NCI-H1105 treated with DMSO at 0.1 percent for 48 hours (cell line): ENCODE measurements around the gene CCL28.
"Not testable (repeated sequence)": the region's sequence is repeated elsewhere in the genome, so short reads cannot be mapped to it uniquely, and the experiment has no call there.

Source experiments
- DNase-seq: peaks from one replicate; lab custom pipeline; 2025; lab: John Stamatoyannopoulos, UW

Gene CCL28, protein sequence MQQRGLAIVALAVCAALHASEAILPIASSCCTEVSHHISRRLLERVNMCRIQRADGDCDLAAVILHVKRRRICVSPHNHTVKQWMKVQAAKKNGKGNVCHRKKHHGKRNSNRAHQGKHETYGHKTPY

DNA sequence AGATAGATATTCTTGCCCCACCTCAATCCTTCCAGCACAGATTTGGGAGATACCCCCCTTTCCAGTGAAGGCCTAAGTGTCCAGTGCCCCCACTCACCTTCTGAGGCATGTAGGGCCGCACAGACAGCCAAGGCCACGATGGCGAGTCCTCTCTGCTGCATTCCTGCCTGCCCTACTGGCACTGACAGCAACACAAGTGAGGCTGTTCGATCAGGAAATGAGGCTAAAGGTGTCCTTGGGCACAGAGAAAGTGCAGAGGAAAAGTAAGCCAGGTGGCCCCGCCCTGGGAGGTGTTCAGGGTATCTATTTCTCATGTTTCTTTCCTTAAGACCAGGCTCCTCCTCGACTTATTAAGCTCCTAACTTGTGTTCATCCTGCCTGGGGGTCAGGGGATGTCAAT is at the start of gene CCL28:
TSS of gene CCL28 (minus strand) at position 236 of the 400 bp plus-strand sequence. CDS start at position 161, 75 bp downstream.
- no peak for DNase-seq

DNA sequence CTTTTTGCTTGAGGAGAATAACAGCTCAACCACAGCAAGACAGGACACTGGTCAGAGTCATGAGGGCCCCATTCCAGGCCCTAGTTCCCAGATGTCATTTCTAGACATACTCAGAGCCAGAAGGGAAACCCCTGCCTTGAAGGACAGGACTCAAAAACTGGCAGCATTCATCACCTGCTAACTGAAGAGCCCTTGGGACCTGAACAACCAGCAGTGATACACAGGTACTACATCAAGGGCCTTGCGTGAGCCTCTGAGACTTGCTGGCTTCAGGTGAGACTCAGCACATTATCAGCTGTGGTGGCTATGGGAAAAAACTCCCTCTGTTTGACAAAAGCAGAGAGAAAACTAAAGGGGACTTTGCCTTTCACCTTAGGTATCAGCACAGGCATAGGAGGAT is 48.9 kb upstream of the CCL28 start:
- DNase-seq = no peak

DNA sequence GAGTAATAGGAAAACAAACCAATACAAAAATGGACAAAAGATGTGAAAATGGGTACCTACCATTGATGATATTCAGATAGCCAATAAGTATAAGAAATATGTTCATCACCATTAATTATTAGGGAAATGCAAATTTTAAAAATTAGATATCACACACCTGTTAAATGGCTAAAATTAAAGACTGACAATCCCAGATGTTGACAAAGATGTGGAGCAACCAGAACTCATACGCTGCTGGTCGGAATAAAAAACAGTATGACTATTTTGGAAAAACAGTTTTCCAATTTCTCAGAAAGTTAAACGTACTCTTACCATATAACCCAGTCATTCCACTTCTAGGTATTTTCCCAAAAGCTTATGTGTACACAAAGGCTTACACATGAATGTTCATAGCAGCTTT is 44.4 kb upstream of the CCL28 start:
- no peak for DNase-seq

DNA sequence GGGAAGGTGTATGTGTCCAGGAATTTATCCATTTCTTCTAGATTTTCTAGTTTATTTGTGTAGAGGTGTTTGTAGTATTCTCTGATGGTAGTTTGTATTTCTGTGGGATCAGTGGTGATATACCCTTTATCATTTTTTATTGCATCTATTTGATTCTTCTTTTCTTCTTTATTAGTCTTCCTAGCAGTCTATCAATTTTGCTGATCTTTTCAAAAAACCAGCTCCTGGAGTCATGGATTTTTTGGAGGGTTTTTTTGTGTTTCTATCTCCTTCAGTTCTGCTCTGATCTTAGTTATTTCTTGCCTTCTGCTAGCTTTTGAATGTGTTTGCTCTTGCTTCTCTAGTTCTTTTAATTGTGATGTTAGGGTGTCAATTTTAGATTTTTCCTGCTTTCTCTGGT is 29.4 kb upstream of the CCL28 start:
- DNase-seq = not testable (repeated sequence)

DNA sequence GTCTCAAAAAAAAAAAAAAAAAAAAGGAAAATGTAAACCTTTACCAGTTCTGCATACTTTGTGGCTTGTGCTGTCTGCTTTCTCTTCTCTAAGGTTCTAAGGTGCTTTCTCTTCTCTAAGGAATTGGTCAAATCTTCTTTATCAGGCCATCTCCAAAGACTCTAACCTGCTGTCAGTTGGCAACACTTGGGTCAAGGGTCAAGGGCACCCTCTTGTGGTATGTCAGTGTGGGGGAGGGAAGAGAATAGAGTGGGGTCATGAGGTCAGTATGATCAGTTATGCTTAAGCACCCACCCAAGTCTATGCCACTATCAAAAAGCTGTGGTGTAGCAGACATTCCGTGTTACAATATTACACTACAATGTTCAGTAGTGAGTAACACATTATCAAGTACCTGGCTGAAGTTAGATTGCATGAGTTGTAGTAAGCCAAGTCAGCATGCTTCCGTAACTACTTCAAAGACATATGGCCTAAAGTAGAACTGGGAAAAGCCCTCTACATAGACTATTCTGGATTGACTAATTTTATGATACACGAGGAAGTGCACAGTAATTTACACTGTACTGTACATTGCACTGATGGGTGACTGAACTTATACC is 25.0 kb upstream of the CCL28 start:
- no peak for DNase-seq

DNA sequence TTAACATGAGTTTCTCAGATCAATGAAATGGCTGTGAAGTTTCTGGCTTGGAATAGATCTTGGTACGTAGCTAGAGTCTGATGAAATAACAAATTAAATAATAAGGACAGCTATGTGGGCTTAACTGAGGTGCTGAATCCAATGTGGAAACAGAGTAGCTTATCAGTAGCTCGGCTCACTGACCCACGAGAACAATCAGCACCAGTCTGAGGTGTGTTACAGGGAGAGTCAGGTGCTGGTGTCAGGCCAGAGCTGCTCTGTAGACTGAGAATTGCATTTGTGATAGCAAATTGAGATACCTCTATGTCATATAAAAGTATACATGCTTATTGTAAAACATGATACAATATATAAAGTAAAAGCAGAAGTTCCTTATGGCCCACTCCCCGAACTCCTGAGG is 21.2 kb upstream of the CCL28 start:
- no peak for DNase-seq

DNA sequence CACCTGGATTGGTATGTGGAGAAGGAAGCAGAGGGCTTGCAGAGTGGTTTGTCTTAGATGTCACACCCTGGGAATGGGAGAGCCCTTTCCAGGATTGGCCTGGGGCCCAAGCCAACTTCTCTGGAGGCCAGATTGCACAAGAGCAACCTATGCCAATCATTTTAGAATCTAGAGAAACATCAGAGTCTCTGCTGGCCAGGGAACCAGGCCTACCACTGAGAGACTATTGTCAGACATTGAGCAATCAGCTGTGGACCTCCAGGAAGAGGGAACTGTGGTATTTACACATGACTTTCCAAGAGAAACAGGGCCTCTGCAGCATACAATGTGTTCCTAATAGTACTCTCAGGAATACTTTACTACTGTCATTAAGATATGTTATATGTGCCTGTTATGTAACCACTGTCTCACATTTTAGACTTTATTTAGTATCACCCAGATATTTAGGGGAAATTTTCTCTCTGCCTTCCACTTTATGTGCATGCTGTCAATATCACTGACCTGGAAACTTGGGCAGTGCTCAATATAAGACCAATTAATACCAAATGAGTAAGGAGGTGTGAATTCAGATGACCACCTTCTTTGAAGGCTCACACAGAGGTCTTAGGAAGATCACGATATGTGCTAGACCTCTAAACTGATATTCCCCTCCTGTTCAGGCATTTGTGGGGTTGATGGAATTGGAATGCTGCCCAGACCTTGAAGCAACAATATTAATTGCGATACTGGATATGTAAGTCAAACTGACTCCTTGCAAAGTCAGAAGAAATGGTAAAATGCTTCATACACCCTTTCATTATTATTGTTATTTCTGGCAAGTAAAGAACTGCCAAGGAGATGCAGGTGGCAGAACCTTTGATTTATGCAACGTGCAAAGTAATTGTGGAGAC is 20.5 kb upstream of the CCL28 start:
- DNase-seq = no peak

DNA sequence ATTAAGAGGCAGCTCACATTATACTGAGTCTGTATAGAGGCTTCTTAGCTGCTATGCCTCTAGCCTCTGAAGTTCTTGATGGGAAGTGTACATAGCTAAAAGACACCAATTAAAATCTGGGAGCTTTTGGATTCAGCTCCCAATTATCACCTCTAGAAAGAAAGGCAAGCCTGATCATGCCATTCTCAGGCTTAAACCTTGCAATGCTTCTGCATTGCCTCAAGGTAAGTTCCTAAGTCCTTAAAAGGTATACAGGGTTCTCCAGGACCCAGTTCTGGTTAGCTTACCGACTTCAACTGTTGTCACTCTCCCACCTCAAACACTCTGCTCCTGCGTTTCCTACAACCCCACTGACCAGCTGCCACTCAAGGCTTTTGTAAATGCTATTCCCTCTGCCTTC is 17.5 kb upstream of the CCL28 start:
- DNase-seq = no peak

DNA sequence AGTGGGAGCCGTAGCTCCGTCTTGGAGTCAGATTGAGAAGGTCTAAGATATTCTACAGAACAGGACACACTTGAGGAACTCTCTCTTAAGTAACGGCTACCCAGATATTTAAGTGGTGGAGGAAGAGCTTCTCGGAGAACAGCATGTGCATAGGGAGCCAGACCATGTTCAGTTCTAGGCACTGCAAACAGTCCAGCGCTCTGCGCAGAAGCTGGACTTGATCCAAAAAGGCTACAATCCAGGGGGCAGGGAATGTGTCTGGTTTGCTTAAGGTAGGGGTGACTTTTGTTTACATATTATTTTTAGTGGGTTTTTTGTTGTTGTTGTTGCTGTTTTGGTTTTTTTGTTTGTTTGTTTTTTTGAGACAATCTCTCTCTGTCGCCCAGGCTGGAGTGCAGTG is 16.8 kb upstream of the CCL28 start:
- DNase-seq = no peak

DNA sequence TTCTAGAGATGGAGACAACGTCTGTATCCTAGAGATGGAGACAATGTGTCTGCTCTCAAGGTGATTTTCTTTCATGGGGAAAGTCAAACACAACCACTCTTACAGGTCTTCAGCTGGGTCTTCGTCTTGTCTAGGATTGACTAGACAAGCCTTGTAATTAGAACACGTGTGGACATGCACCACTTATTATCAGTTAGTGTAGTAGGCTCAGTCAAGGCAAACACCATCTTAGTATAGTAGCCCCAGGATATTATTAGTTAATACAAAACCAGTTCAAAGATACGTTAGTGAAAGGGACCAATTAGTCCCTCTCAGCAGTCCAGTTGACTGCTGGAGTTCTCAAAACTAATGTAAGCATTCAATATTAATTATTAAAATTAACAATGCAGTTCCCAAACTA is 15.1 kb upstream of the CCL28 start:
- DNase-seq = no peak

DNA sequence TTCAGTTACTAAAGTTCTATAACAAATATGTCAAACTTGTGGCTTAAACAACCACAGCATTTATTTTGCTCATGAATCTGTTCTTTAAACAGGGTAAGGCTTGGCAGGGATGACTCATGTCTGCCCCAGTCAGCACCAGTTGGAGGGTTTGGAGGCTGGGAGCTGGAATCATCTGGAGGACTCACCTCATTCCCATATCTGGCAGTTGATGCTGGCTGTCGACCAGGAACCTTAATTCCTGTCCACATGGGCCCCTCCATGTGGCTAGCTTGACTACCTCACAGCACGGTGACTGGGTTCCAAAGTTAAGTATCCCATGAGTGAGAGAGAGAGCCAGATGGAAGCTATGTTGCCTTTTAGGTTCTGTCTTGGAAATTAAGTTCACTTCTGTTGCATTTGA is 13.8 kb upstream of the CCL28 start:
- no peak for DNase-seq

DNA sequence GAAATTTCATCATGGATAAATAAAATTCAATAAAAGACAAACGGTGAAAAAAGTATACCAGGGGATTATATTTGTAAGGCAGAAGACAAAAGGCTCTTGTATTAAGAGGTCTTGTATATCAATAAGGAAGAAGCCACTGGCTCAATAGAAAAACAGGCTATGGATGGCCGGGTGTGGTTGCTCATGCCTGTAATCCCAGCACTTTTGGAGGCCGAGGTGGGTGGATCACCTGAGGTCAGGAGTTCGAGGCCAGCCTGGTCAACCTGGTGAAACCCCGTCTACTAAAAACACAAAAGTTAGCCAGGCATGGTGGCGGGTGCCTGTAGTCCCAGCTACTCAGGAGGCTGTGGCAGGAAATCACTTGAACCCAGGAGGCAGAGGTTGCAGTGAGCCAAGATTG is 10.9 kb upstream of the CCL28 start:
- not testable (repeated sequence) for DNase-seq

DNA sequence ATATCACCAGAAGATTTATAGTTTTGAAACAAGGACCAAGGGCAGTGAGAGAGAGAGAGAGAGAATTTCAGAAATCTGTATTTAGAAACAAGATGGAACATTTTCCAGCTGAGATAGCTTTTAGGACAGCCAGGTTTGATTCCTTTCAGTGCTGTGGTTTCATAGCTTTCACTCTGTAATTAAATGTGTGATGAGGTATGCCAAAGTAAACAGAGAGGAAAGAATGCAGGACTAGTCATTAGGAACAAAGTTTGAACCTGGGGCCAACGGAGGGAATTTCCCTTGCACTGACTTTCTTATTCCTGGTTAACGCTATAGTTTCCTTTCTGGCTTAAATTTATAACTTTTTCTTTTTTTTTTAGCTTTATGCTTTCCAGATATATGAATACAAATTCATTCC is 10.0 kb upstream of the CCL28 start:
- DNase-seq = peak; percentile 46

DNA sequence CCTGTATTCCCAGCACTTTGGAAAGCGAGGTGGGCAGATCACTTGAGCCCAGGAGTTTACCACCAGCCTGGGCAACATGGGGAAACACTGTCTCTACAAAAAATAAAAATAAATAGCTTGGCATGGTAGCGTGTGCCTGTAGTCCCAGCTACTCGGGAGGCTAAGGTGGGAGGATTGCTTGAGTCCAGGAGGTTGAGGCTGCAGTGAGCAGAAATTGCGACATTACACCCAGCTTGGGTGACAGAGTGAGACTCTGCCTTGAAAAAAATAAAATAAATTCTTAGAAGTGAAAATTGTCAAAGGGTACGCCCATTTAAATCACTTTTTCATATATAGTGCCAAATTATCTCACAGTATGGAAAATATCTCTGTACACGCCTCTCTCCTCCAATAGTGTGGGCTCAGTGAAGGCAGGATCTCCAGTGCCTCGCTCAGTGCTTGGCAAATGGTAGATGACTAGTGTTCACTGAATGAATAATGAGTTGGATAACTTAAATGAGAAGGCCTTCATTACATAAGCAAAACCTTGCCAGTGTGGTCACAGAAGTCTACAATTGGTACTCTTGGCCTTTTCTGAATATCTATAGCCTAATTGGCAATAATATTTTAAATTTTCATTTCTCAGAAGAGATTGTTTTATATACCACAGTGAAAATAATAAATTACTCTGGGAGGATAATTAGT is 9.4 kb upstream of the CCL28 start:
- DNase-seq = no peak

DNA sequence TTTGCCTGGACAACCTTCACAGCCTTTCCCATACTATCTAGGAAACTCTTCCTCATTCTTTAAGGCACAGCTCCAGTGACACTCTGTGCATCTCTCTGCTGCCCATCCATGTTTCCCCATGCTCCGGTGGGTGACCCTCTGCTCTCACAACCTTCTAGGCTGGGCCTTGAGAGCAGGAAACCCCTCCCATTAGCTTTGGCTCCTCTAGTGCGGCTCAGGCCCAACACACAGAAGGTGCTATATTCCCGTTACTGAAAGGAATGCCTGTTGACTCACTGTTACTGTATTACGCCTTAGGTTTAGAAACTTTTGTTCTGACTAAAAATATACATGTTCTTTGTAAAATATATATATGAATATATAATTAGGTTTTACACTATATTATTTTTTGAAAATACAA is 8.1 kb upstream of the CCL28 start:
- DNase-seq = no peak

DNA sequence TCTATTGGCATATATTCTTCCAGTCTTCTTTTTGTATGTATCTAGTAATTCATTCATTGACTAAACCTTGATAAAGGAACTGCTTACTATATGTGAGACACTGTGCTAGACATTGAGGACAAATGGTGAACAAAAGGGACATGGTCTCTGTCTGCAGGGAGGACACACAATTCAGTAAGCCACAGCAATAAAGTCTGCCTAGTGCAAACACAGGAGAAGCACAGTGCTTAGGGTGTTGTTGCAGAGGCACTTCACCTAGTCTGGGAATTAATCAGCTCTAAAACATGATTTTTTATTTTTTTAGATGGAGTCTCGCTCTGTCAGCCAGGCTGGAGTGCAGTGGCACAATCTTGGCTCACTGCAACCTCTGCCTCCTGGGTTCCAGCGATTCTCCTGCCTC is 6.4 kb upstream of the CCL28 start:
- DNase-seq = no peak

DNA sequence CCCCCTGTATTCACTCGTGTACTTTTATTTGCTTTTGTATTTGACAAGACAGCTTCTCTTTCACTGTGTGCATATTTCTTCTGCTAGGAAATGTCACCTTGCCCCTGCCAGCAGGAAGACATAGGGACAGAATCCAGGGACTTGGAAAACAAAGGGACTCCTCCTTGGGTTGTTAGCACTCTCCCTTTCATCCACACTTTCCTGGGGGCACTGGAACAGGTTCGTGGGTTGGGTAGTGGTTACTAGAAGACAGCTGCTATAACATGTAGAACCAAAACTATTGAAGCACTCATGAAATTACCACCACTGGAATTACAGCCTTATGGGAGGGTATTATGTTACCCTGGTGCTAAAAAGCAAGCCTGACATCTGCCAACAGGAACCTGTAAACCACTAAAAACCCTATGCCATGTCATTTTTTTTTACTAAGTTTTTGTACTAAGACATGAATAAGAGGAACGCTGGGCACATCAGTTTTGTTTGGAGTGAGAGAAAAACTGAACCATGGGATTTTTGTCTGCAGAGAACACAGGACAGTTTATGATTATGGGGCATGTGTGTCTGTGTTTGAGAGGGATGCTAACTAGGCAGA is 4.7 kb upstream of the CCL28 start:
- no peak for DNase-seq

DNA sequence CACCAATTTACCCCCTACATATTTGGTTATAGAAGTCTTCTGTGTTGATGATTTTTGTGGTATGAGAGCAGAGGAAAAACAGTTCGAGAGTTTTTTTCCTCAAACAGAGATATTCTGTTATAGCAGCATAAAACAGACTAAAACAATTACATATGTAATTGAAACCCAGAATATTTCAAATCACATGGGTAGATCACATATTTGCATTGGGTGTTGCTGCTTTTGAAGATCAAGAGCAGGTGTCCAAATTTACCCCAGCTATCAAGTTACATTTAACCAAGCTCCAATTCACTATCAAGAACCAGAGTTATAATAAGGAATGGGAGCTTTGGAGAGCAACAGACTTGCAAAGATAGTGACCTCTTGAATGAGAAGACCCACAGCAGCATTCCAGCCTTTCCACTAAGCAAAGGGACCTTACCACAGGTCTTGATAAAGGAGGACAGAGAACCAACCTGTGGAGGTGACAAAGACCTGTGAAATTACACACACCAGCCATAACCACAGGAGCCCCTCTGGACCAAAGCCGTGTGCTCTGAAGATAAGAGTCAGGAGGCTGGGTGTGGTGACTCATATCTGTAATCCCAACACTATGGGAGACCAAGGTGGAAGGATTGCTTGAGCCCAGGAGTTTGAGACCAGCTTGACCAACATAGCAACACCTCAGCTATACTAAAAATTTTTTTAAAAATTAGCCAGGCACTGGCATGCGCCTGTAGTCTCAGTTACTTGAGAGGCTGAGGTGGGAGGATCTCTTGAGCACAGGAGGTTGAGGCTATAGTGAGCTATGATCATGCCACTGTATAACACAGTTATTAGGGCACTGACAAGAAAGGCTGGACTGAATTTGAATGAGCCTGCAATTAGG is 4.0 kb upstream of the CCL28 start:
- DNase-seq = peak; percentile 26

DNA sequence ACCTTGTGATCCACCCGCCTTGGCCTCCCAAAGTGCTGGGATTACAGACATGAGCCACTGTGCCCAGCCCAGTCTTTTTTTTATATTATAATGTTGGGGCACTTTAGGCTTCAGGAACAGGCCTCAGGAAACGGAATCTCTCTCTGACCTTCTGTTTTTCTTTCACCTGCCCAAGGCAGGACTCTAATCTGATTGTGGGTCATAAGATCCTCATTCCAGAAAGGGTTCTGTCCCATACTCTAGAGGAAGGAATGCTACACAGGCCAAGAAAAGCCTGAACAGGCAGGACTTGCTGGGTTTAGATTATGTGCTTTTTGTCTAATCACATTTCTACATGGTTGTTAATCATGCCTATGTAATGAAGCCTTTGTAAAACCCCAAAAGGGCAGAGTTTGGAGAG is 1.8 kb upstream of the CCL28 start:
- DNase-seq = no peak

DNA sequence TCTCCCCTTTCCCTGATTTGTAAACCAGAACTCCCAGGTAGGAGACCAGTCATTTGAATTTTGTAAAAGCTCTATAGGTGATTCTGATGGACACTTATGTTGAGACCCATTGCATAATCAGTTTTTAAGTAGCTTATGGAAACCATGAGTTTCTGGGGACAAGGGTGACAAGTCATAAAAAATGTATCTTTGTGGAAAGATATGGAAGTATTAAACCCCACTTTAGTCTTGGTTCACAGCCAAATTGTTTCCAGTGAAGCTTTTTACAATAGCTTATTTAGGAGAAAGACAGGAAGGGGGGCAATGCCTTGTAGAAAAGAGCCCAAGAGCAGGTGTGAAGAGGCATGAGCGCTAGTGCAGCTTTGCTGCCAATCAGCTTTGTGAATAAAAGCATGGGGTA is 453 bp upstream of the CCL28 start:
- DNase-seq = peak; percentile 96

DNA sequence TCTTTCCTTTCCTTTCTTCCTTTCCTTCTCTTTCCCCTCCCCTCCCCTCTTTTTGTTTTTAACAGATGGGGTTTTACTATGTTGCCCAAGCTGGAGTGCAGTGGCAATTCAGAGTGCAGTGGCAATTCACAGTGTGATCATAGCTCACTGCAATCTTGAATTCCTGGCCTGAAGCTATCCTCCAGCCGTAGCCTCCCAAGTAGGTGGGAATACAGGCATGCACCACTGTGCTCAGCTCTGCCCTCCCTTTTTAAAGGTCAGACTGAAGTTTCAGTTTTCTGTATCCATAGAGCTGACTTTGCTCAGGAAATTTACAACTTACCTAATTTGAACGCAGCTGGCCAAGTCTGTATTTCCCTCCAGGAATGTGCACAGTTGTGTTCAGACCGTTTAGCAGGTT is 696 bp downstream of the CCL28 start:
- no peak for DNase-seq

DNA sequence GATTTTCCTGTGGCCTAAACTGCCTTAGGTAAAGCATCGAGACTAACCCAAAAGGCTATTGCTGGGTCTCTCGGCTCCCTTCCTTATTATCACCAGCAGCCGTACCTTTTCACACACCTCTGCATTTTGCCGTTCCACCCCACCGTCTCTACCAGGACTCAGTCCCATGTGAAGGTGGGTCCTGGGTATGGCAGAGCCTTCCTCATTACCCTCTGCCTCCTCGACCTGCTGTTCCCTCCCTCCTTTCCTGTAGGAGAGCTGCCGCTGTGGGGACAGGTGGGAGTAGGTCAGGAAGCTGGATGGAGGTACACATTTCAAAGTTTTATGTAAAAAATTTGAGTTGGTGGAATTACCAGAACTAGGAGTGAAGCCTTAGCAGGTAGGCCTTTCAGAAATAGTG is 1.8 kb downstream of the CCL28 start:
- no peak for DNase-seq
